ENCODE results near the gene ALK.

The ALK gene

DNA sequence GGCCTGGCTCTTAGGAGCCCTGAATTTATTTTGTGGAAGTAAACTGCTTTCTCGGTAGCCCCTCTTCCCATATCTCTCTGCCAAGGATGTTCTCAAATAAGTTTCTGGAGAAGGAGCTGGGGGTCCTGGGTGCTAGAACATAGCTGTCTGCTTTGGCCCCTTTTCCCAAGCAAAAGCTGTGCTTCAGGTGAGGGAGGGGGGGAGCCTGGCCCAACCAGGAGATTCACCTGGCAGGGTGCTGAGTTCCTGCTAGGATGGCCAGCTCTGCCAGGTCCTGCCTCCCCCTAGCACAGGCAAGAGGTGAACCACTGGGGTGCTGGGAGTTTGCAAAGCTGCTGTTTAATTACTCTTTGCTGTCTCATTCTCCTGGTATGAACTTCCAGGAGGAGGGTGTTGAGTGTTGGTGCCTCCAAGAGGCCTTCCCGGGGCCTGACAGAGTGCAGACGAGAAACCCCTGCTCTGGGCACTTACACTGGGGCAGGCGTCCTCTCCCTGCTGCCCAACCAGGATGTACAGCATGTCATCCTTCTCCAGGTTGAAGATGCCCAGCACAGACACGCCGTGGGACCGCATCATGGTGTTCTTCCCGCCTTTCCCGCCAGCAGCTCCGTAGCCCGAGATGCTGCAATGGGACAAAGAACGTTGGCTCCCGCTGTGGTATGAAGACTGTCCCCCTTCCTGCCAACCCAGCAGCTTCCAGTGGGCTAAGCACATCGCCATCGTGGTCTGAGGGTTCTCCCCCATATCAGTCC is 682.0 kb downstream of the ALK start:
- TF ChIP-seq GATA1 (IDR thresholded peaks at IDR 0.05; ENCODE audit: low read depth, low read length) (no peak), POLR2A (IDR thresholded peaks at IDR 0.05; ENCODE audit: low read length) (no peak)
- no peak for DNase-seq

- DNase-seq: peak; percentile 10 to 19
- no peak for TF ChIP-seq POLR2A (IDR thresholded peaks at IDR 0.05; ENCODE audit: low read length)
- TF ChIP-seq GATA1 (IDR thresholded peaks at IDR 0.05; ENCODE audit: low read depth, low read length): no peak
Observed at GRCh38 chr2:29238497-29238896, 682.9 kb downstream of the ALK start.

DNA sequence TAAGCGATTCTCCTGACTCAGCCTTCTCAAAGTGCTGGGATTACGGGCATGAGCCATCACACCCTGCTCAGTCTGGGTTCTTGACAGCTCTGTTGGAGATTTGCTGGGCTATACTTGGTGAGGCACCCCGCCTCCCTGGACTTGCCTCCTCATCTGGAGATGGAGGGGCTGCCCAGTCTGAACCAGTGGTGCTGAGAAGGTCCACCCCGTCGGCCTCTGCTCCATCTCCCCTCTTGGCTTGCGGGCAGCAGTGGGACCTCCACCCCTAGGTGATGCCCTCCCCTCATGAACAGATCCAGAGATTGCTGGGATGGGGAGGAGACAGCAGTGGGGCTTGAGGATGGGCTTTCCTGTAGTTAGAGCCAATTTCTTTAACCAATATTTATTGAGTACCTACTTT is 685.3 kb downstream of the ALK start:
- TF ChIP-seq GATA1 (IDR thresholded peaks at IDR 0.05; ENCODE audit: low read depth, low read length) (no peak), POLR2A (IDR thresholded peaks at IDR 0.05; ENCODE audit: low read length) (no peak)

DNA sequence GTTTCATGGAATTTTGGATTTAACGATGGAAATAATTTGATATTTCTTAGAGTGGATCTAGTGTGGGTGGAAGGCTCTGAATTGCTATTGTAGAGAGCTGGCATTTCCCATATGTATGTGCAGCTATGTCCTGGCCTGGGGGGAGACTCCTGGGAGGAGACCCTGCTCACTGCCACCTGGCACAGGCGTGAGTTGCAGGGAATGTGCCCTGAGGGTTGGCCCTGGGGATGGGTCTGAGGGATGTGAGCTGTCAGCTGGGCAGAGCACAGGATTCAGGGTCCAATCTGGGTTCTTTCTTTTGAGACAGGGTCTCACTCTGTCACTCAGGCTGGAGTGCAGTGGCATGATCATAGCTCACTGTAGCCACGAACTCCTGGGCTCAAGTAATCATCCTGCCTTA is 686.0 kb downstream of the ALK start:
- TF ChIP-seq POLR2A (IDR thresholded peaks at IDR 0.05; ENCODE audit: low read length): no peak
- no peak for TF ChIP-seq GATA1 (IDR thresholded peaks at IDR 0.05; ENCODE audit: low read depth, low read length)
- no peak for DNase-seq

More for the DNA sequence above, 685.3 kb downstream of the ALK start:
- DNase-seq: no peak

DNA sequence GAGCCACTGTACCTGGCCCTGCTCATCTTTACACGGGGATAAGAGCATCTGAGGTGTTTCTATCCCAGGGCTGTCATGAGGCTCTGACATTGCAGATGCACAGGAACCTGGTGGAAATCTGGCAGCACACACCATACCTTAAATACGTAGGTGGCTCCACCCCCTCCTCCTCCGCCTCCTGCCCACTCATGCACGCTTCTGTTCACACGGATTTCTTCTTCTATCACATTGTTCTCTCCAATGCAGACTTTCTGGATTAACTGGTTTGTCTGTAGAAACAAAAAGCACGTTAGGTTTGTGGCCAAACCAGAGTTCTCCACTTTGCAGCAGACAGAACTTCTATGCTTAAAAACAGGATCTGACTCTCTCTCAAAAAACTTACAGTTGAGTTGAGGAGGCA is 688.0 kb downstream of the ALK start:
- TF ChIP-seq GATA1 (IDR thresholded peaks at IDR 0.05; ENCODE audit: low read depth, low read length): no peak
- TF ChIP-seq POLR2A (IDR thresholded peaks at IDR 0.05; ENCODE audit: low read length): no peak
- no peak for DNase-seq

DNA sequence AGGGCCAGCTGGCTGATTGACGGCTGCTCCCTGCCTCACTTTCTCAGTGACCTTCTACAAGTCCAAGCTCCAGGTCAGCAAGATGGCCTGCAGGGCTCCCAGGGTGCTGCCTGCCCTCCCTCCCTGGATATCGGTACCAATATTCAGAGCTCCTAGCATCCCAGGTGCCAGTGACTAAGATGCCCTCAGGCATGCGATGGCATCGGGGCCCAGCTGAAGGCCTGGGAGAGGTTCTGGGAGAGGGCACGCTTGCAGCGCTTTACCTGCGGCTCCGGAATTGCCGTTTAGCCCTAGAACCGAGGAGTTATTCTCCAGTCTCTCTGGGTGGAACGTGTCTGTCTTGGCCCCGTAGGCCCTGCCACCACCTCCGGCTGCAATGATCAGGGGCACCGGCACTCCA is 689.3 kb downstream of the ALK start:
- TF ChIP-seq GATA1 (IDR thresholded peaks at IDR 0.05; ENCODE audit: low read depth, low read length) (no peak), POLR2A (IDR thresholded peaks at IDR 0.05; ENCODE audit: low read length) (no peak)

DNA sequence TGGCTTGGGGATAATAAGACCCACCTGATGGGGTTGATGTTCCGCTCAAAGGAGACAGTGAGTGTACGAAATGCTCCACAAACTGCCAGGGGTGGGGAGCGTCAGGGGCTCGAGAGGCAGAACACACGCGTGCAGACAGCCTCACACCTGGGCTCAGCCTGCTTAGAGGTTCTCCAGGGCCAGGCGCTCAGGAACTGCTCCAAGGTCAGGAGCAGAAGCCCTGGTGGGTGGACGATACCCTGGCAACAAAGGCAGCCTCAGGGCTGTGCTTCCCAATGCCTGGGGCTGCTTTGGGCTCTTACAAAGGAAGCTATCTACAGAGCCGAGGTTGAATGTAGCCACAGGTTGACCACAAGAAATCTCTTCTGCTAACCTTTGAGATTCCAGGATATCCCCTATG is 691.7 kb downstream of the ALK start:
- no peak for DNase-seq
- TF ChIP-seq POLR2A (IDR thresholded peaks at IDR 0.05; ENCODE audit: low read length): no peak
- TF ChIP-seq GATA1 (IDR thresholded peaks at IDR 0.05; ENCODE audit: low read depth, low read length): no peak

More for the DNA sequence above, 689.3 kb downstream of the ALK start:
- no peak for DNase-seq

DNA sequence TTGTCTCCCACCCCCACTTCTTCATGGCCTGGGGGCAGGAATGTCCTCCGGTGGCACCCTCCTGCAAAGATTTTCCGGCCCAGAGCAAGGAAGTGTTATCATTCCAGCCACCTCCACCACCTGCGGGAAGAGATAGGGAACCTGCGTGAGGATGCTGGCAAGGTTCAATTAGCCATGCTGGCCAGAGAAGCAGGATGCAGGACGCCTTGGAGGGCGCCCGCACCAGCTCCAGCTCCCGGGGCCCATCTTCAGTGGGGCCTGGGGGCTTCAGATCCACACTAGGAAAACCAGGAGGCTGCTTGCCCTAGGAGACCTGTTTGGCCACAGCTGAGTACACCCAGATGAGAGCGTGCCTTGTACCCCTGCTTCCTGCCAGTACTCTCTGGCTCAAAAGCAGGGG is 692.4 kb downstream of the ALK start:
- TF ChIP-seq POLR2A (IDR thresholded peaks at IDR 0.05; ENCODE audit: low read length): no peak
- no peak for TF ChIP-seq GATA1 (IDR thresholded peaks at IDR 0.05; ENCODE audit: low read depth, low read length)
- no peak for DNase-seq

GRCh38 chr2:29227935-29228675 is 693.3 kb downstream of the ALK start:
- no peak for TF ChIP-seq POLR2A (IDR thresholded peaks at IDR 0.05; ENCODE audit: low read length)
- TF ChIP-seq GATA1 (IDR thresholded peaks at IDR 0.05; ENCODE audit: low read depth, low read length): no peak
- no peak for DNase-seq

GRCh38 chr2:29226808-29227207 is 694.6 kb downstream of the ALK start:
- DNase-seq: no peak
- no peak for TF ChIP-seq POLR2A (IDR thresholded peaks at IDR 0.05; ENCODE audit: low read length)
- TF ChIP-seq GATA1 (IDR thresholded peaks at IDR 0.05; ENCODE audit: low read depth, low read length): no peak

DNA sequence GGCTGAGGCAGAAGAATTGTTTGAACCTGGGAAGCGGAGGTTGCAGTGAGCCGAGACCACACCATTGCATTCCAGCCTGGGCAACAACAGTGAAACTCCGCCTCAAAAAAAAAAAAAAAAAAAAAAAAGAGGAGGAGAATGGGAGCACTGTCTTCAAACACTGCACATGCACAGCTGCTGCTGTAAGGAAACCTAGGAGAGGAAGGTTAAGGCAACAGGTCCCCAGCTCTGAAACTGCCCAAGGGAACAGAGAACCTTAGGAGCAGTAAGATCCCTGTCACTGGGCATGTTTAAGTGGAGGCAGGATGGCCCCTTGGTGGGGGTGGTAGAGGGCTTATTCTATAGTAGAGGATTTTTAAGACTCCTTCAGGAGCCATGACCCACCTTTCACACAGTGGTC is 695.0 kb downstream of the ALK start:
- no peak for TF ChIP-seq POLR2A (IDR thresholded peaks at IDR 0.05; ENCODE audit: low read length)
- no peak for TF ChIP-seq GATA1 (IDR thresholded peaks at IDR 0.05; ENCODE audit: low read depth, low read length)
- no peak for DNase-seq

- no peak for TF ChIP-seq POLR2A (IDR thresholded peaks at IDR 0.05; ENCODE audit: low read length)
- no peak for TF ChIP-seq GATA1 (IDR thresholded peaks at IDR 0.05; ENCODE audit: low read depth, low read length)
- no peak for DNase-seq
Observed at GRCh38 chr2:29225814-29226213, 695.6 kb downstream of the ALK start.

DNA sequence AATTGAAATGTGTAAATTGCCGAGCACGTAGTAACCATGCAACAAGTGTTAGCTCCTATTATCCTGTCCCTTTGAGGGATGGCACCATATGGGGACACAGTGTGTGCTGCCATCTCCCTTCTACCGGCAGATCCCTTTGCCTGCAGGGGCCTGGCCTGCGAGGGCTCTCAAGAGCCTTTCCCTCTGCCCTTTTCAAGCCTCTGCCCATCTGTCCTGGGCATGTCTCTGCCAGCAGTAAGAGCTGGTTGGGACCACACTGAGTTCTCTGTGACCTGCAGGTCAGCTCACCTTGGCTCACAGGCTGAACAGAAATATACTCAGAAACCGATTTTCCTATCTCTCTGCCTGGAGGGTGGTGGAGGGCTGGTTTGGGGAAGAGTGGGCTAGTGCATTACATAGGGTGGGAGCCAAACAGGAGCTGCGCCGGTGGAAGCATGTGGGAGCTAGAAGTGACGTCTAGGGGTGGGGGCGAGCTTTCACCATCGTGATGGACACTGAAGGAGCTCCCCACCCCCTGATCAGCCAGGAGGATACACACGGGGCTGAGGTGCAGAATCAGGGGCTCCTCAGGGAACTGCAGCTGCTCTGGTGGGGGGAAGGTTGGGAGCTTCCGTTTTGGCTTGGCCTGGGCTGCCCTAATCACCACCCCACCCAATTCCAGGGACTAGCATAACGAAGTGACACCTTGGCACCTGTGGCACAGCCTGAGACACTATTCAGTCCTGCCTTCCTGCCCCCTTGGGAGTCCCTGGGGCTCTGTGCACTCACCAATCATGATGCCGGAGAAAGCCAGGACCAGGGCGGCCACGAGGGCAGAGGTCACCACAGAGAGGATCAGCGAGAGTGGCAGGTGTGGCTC is 696.5 kb downstream of the ALK start:
- no peak for DNase-seq
- TF ChIP-seq POLR2A (IDR thresholded peaks at IDR 0.05; ENCODE audit: low read length) (no peak), GATA1 (IDR thresholded peaks at IDR 0.05; ENCODE audit: low read depth, low read length) (no peak)
